Calu3 (cell line): ENCODE data around the gene LGALS9. TPM values are rescaled to one million over a fixed set of nuclear protein-coding genes. Genes with fewer than 3 reads are reported as not detected.
"Not testable (repeated sequence)": the region's sequence is repeated elsewhere in the genome, so short reads cannot be mapped to it uniquely, and the experiment has no call there.

Experiments used
- BruUV-seq: library from RNA; stranded (reverse); fragments of 400-500 nt; replicated peaks from 2 replicates; lab custom pipeline; 2021; lab: Mats Ljungman, UMichigan
- CTCF ChIA-PET: fragments of 300-600 bp; sonication (Branson Sonifier 250); formaldehyde crosslinking; loops from one replicate; lab custom pipeline; 2022; ENCODE audit warnings: antibody characterized with exemption; lab: Charles Lee
- DNase-seq: peaks from one replicate; pipeline ENCODE4 v3.0.0; 2022
- H3K27ac Mint-ChIP-seq: one replicate; pipeline ENCODE4 v1.8.0; 2022; ENCODE audit warnings: mixed read lengths; ENCODE audit not compliant: unreplicated experiment
- H3K27me3 Mint-ChIP-seq: one replicate; pipeline ENCODE4 v1.8.0; 2022; ENCODE audit warnings: mixed read lengths; ENCODE audit not compliant: unreplicated experiment
- H3K36me3 Mint-ChIP-seq: one replicate; pipeline ENCODE4 v1.8.0; 2022; ENCODE audit warnings: mild to moderate bottlenecking, moderate library complexity, mixed read lengths; ENCODE audit not compliant: insufficient read depth, unreplicated experiment
- H3K4me1 Mint-ChIP-seq: one replicate; pipeline ENCODE4 v1.8.0; 2022; ENCODE audit warnings: mild to moderate bottlenecking, low read depth, mixed read lengths; ENCODE audit not compliant: unreplicated experiment
- H3K4me3 Mint-ChIP-seq: one replicate; pipeline ENCODE4 v1.8.0; 2022; ENCODE audit warnings: mild to moderate bottlenecking, low read depth, moderate library complexity, mixed read lengths; ENCODE audit not compliant: unreplicated experiment
- H3K9me3 Mint-ChIP-seq: one replicate; pipeline ENCODE4 v1.8.0; 2022; ENCODE audit warnings: low read depth, mixed read lengths; ENCODE audit not compliant: unreplicated experiment
- CTCF ChIP-seq: fragments of 200-600 bp; IDR thresholded peaks from one replicate; pipeline ENCODE4 v1.8.0; 2022; ENCODE audit warnings: antibody characterized with exemption; ENCODE audit not compliant: unreplicated experiment
- intact Hi-C: fragments of 100-400 bp; cut with micrococcal nuclease; formaldehyde crosslinking; loops from one replicate; pipeline ENCODE4 v1.10.0; 2022; ENCODE audit not compliant: unreplicated experiment
- total RNA-seq: library from RNA; stranded (reverse); gene quantifications from 2 replicates; pipeline ENCODE4 v1.2.3, GENCODE V29; 2022

LGALS9 gene
- total RNA-seq, 1 experiment from 2014 or later: 93.1 TPM

GRCh38 chr17:27627514-27627913 lies 3.5 kb upstream of the LGALS9 start:
- no peaks in the 10 kb centered on the region for H3K27me3 Mint-ChIP-seq
- no peaks in the 10 kb centered on the region for H3K9me3 Mint-ChIP-seq
- intact Hi-C loops: no loop called here
- no peaks in the 10 kb centered on the region for H3K36me3 Mint-ChIP-seq
- no peak overlapping the region for H3K4me3 Mint-ChIP-seq
- TF ChIP-seq CTCF: no peak
- peaks cover 12% of the 10 kb centered on the region for H3K4me1 Mint-ChIP-seq
- DNase-seq: no peak
- BruUV-seq: no TSS peak
- CTCF ChIA-PET: no interaction called here
- no peak overlapping the region for H3K27ac Mint-ChIP-seq

GRCh38 chr17:27628376-27628775 lies 2.6 kb upstream of the LGALS9 start:
- DNase-seq: no peak
- Mint-ChIP-seq H3K27me3 (no peaks in the 10 kb centered on the region), H3K4me3 (no peak overlapping the region), H3K4me1 (peaks cover 12% of the 10 kb centered on the region), H3K9me3 (no peaks in the 10 kb centered on the region), H3K36me3 (no peaks in the 10 kb centered on the region), H3K27ac (no peak overlapping the region)
- no TSS peak for BruUV-seq
- TF ChIP-seq CTCF: no peak
- CTCF ChIA-PET: no interaction called here
- intact Hi-C loops: no loop called here

- H3K4me1 Mint-ChIP-seq: peaks cover 12% of the 10 kb centered on the region
- intact Hi-C loops, H3K27me3 Mint-ChIP-seq: not testable (repeated sequence)
Measured at GRCh38 chr17:27629260-27629659, 1.7 kb upstream of the LGALS9 start.

GRCh38 chr17:27631411-27631760 lies 398 bp downstream of the LGALS9 start:
- Mint-ChIP-seq H3K4me1 (peaks cover 12% of the 10 kb centered on the region), H3K27ac (peak overlapping the region; percentile 78), H3K4me3 (peak overlapping the region; percentile 70), H3K36me3 (no peaks in the 10 kb centered on the region), H3K9me3 (no peaks in the 10 kb centered on the region), H3K27me3 (no peaks in the 10 kb centered on the region)
- CTCF ChIA-PET: interaction anchor here (0.6 kb wide), 1 partner anchor 667 kb away, joined by 3 read pairs; no protein-coding TSS in a partner anchor
- BruUV-seq: TSS peak; percentile 14
- no peak for TF ChIP-seq CTCF
- no peak for DNase-seq
- intact Hi-C loops: no loop called here

More at GRCh38 chr17:27629260-27629659, 1.7 kb upstream of the LGALS9 start:
- not testable (repeated sequence) for BruUV-seq, H3K27ac Mint-ChIP-seq, H3K4me3 Mint-ChIP-seq, DNase-seq, H3K36me3 Mint-ChIP-seq, H3K9me3 Mint-ChIP-seq
- CTCF ChIA-PET: interaction anchor here (0.8 kb wide), 1 partner anchor 20 kb away, joined by 3 read pairs; no protein-coding TSS in a partner anchor

- no peak for TF ChIP-seq CTCF
- DNase-seq: no peak
- H3K27ac Mint-ChIP-seq: peak overlapping the region; percentile 78
- H3K9me3 Mint-ChIP-seq: no peaks in the 10 kb centered on the region
- peak overlapping the region; percentile 70 for H3K4me3 Mint-ChIP-seq
- no peaks in the 10 kb centered on the region for H3K36me3 Mint-ChIP-seq
- intact Hi-C loops: no loop called here
- peaks cover 12% of the 10 kb centered on the region for H3K4me1 Mint-ChIP-seq
- no peaks in the 10 kb centered on the region for H3K27me3 Mint-ChIP-seq
- no TSS peak for BruUV-seq
- CTCF ChIA-PET: interaction anchor here (0.6 to 0.9 kb wide), 2 partner anchors 22 to 666 kb away, joined by 3 to 4 read pairs; no protein-coding TSS in a partner anchor
Measured at GRCh38 chr17:27631897-27632725, 1.1 kb downstream of the LGALS9 start.

GRCh38 chr17:27632766-27633165 lies 1.8 kb downstream of the LGALS9 start:
- H3K27ac Mint-ChIP-seq, intact Hi-C loops, H3K9me3 Mint-ChIP-seq, H3K4me3 Mint-ChIP-seq, BruUV-seq, DNase-seq, H3K27me3 Mint-ChIP-seq, H3K36me3 Mint-ChIP-seq: not testable (repeated sequence)
- H3K4me1 Mint-ChIP-seq: peaks cover 12% of the 10 kb centered on the region
- CTCF ChIA-PET: interaction anchor here (0.9 kb wide), 1 partner anchor 23 kb away, joined by 4 read pairs; no protein-coding TSS in a partner anchor
